ENCODE results near the gene TMPRSS12.
A peak's percentile ranks its signal among the peaks of the same experiment; 100 is the strongest.

DNA sequence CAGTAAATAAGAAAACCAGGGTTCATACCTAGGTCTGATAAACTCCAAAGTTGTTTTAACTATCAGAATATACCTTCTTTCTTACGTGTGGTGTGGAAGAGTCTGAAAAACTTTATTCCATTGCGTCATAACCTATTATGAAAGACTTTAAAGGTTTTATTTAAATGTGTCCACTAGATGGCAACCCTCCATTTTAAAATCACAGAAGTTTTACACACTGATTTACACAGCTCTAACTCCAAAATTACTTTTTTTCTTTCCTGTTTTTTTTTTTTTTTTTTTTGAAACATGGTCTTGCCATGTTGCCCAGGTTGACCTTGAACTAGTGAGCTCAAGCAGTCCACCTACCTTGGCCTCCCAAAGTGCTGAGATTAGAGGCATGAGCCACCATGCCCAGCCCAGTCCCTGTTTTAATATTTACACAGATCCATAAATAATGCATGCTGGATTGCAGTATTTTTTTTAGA is 17.3 kb upstream of the TMPRSS12 start:
- TF ChIP-seq ZNF384 (IDR thresholded peaks at IDR 0.05; ENCODE audit: low read depth, low read length): peak; percentile 72
- TF ChIP-seq NR1H2 (CRISPR knock-in tag; IDR thresholded peaks at IDR 0.05): no peak
- TF ChIP-seq, protein P1, sequence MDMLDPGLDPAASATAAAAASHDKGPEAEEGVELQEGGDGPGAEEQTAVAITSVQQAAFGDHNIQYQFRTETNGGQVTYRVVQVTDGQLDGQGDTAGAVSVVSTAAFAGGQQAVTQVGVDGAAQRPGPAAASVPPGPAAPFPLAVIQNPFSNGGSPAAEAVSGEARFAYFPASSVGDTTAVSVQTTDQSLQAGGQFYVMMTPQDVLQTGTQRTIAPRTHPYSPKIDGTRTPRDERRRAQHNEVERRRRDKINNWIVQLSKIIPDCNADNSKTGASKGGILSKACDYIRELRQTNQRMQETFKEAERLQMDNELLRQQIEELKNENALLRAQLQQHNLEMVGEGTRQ (CRISPR knock-in tag; IDR thresholded peaks at IDR 0.05): no peak
